PC-9 (cell line): ENCODE results near the gene GUCA1A.

Experiments used
- CTCF ChIP-seq: fragments of 200-600 bp; sonication (generic); conservative IDR thresholded peaks from 2 replicates; pipeline ENCODE4 v1.6.1; 2017; ENCODE audit warnings: mixed run types, antibody characterized with exemption, mild to moderate bottlenecking, moderate library complexity
- EZH2 ChIP-seq: fragments of 200-600 bp; sonication (generic); IDR thresholded peaks from 2 replicates; pipeline ENCODE4 v1.8.0; 2017; ENCODE audit warnings: antibody characterized with exemption, low read depth

DNA sequence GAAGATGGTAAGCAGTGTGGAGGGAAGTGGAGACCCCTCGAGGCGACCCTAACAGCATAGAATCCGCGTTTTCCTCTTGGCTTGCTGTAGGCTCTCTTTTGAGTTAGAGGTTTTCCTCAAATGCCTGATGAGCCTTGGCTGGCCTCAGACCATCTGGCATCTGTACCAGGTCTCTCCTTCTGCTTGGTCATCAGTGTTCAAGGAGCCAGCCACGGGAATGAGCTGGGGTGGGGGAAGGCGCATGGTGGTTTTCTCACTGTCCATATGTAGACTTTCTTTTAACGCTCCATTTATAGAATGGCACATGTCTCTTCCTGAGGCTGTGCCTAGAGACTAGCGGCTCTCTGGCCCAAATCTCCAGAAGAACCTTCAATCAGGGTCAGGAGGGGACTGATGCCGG is 8.1 kb upstream of the GUCA1A start:
- TF ChIP-seq CTCF (no peak), EZH2 (no peak)
